GM19099 (cell line): Measurements from ENCODE around the gene TGOLN2.

Experiments
- POLR2A ChIP-seq: IDR thresholded peaks from 3 replicates; pipeline ENCODE4 v1.6.1; 2011; ENCODE audit warnings: low read depth; ENCODE audit not compliant: insufficient read length; ENCODE audit errors: extremely low read depth

The TGOLN2 gene

GRCh38 chr2:85310330-85310729 lies 17.5 kb downstream of the TGOLN2 start:
- TF ChIP-seq POLR2A, result no peak

- TF ChIP-seq POLR2A, result no peak
These were observed 18.0 kb downstream of the TGOLN2 start for GRCh38 chr2:85309699-85310321.

- no peak for TF ChIP-seq POLR2A
These were observed 18.8 kb downstream of the TGOLN2 start for GRCh38 chr2:85308896-85309555.

GRCh38 chr2:85308201-85308600 lies 19.6 kb downstream of the TGOLN2 start:
- TF ChIP-seq POLR2A, result no peak

- no peak for TF ChIP-seq POLR2A
These were observed 20.3 kb downstream of the TGOLN2 start for GRCh38 chr2:85307527-85307897.

- TF ChIP-seq POLR2A, result no peak
These were observed 23.8 kb downstream of the TGOLN2 start for GRCh38 chr2:85303780-85304531.

GRCh38 chr2:85302121-85302520 lies 25.7 kb downstream of the TGOLN2 start:
- no peak for TF ChIP-seq POLR2A

GRCh38 chr2:85291425-85292023 lies 36.3 kb downstream of the TGOLN2 start:
- TF ChIP-seq POLR2A, result no peak

GRCh38 chr2:85288244-85288725 lies 39.5 kb downstream of the TGOLN2 start:
- TF ChIP-seq POLR2A, result no peak

GRCh38 chr2:85287721-85288120 lies 40.1 kb downstream of the TGOLN2 start:
- TF ChIP-seq POLR2A, result no peak

- TF ChIP-seq POLR2A, result no peak
These were observed 40.9 kb downstream of the TGOLN2 start for GRCh38 chr2:85286918-85287317.

- no peak for TF ChIP-seq POLR2A
These were observed 44.1 kb downstream of the TGOLN2 start for GRCh38 chr2:85283641-85284040.

GRCh38 chr2:85282914-85283313 lies 44.9 kb downstream of the TGOLN2 start:
- no peak for TF ChIP-seq POLR2A

GRCh38 chr2:85281553-85281952 lies 46.2 kb downstream of the TGOLN2 start:
- no peak for TF ChIP-seq POLR2A

- TF ChIP-seq POLR2A, result no peak
These were observed 49.4 kb downstream of the TGOLN2 start for GRCh38 chr2:85278361-85278760.
